GM23338 (cell line): ENCODE data around the gene ATP4B. TPM values are rescaled to one million over a fixed set of nuclear protein-coding genes. Genes with fewer than 3 reads are reported as not detected.

Source experiments
- ATAC-seq: fragments of 200-7000 bp; cut with Tn5 transposase; 3 replicates; pipeline ENCODE4 v1.9.1; 2020
- DNase-seq: peaks from one replicate; pipeline ENCODE4 v3.0.0-alpha.2; 2015; ENCODE audit warnings: low spot score
- H2AFZ ChIP-seq: fragments of 200-600 bp; sonication (generic); 2 replicates; pipeline ENCODE4 v1.8.0; 2016; ENCODE audit warnings: antibody characterized with exemption, mild to moderate bottlenecking, moderate library complexity
- H3F3A ChIP-seq: fragments of 200-600 bp; sonication (generic); replicated peaks from 2 replicates; pipeline ENCODE4 v1.8.0; 2017; ENCODE audit warnings: antibody characterized with exemption, mixed run types, low read depth
- H3K27ac ChIP-seq: fragments of 200-600 bp; sonication (generic); 2 replicates; pipeline ENCODE4 v1.6.1; 2016; ENCODE audit warnings: low read depth
- H3K27me3 ChIP-seq: fragments of 200-600 bp; sonication (generic); 2 replicates; pipeline ENCODE4 v1.8.0; 2016; ENCODE audit warnings: mild to moderate bottlenecking, mixed run types, moderate library complexity; ENCODE audit not compliant: insufficient read depth
- H3K36me3 ChIP-seq: fragments of 200-600 bp; sonication (generic); 2 replicates; pipeline ENCODE4 v1.8.0; 2016; ENCODE audit warnings: mild to moderate bottlenecking; ENCODE audit not compliant: insufficient read depth
- H3K4me1 ChIP-seq: fragments of 200-600 bp; sonication (generic); 2 replicates; pipeline ENCODE4 v1.8.0; 2016; ENCODE audit warnings: mild to moderate bottlenecking, moderate library complexity; ENCODE audit not compliant: insufficient read depth
- H3K4me2 ChIP-seq: fragments of 200-600 bp; sonication (generic); 2 replicates; pipeline ENCODE4 v1.7.1; 2017; ENCODE audit warnings: mixed run types
- H3K4me3 ChIP-seq: fragments of 200-600 bp; sonication (generic); 2 replicates; pipeline ENCODE4 v1.6.1; 2016; ENCODE audit warnings: mixed run types
- H3K79me2 ChIP-seq: fragments of 200-600 bp; sonication (generic); replicated peaks from 2 replicates; pipeline ENCODE4 v1.8.0; 2017; ENCODE audit warnings: mild to moderate bottlenecking; ENCODE audit not compliant: insufficient read depth
- H3K9me2 ChIP-seq: fragments of 200-600 bp; sonication (generic); 2 replicates; pipeline ENCODE4 v1.8.0; 2017; ENCODE audit not compliant: insufficient read depth
- H4K20me1 ChIP-seq: fragments of 200-600 bp; sonication (generic); replicated peaks from 2 replicates; pipeline ENCODE4 v1.8.0; 2017; ENCODE audit warnings: mild to moderate bottlenecking; ENCODE audit not compliant: insufficient read depth
- H3K27ac Mint-ChIP-seq: 2 replicates; pipeline ENCODE4 v1.8.0; 2020; ENCODE audit warnings: inconsistent platforms, mild to moderate bottlenecking, moderate library complexity, mixed read lengths
- H3K27me3 Mint-ChIP-seq: 3 replicates; pipeline ENCODE4 v1.8.0; 2022; ENCODE audit warnings: low read depth, mild to moderate bottlenecking, moderate library complexity, mixed read lengths, inconsistent platforms; ENCODE audit not compliant: insufficient read depth, poor library complexity
- H3K36me3 Mint-ChIP-seq: 3 replicates; pipeline ENCODE4 v1.8.0; 2021; ENCODE audit warnings: low read depth, mild to moderate bottlenecking, inconsistent platforms, moderate library complexity, mixed read lengths
- H3K4me1 Mint-ChIP-seq: 3 replicates; pipeline ENCODE4 v1.8.0; 2020; ENCODE audit warnings: mild to moderate bottlenecking, inconsistent platforms, mixed read lengths
- H3K4me3 Mint-ChIP-seq: 3 replicates; pipeline ENCODE4 v1.8.0; 2021; ENCODE audit warnings: moderate library complexity, mild to moderate bottlenecking, inconsistent platforms, mixed read lengths
- H3K9me3 Mint-ChIP-seq: 3 replicates; pipeline ENCODE4 v1.8.0; 2020; ENCODE audit warnings: moderate library complexity, mild to moderate bottlenecking, inconsistent platforms, mixed read lengths
- CREB1 ChIP-seq: fragments of 250-450 bp; sonication (Bioruptor Pico); IDR thresholded peaks from 2 replicates; pipeline ENCODE4 v1.5.0; 2020; ENCODE audit warnings: low read depth, mild to moderate bottlenecking, moderate library complexity
- CTCF ChIP-seq, 2 experiments: fragments of 200-600 bp in 1 of 2; sonication (generic) in 1 of 2; conservative IDR thresholded peaks; 2 replicates each; pipeline versions ENCODE4 v1.5.1 to v1.6.1; 2016 to 2017; ENCODE audit warnings: antibody characterized with exemption in 2 of 2, low read depth in 2 of 2, mild to moderate bottlenecking in 2 of 2, moderate library complexity in 1 of 2
- ETS1 ChIP-seq: IDR thresholded peaks from 2 replicates; pipeline ENCODE4 v1.6.1; 2016; ENCODE audit warnings: antibody characterized with exemption
- EZH2 ChIP-seq: fragments of 200-600 bp; sonication (generic); IDR thresholded peaks from one replicate; pipeline ENCODE4 v1.8.0; 2017; ENCODE audit warnings: antibody characterized with exemption, mild to moderate bottlenecking, low read depth; ENCODE audit not compliant: unreplicated experiment
- JUNB ChIP-seq: IDR thresholded peaks from one replicate; pipeline ENCODE4 v1.6.1; 2016; ENCODE audit warnings: antibody characterized with exemption; ENCODE audit not compliant: unreplicated experiment
- NANOG ChIP-seq: IDR thresholded peaks from 2 replicates; pipeline ENCODE4 v1.6.1; 2016; ENCODE audit warnings: antibody characterized with exemption, borderline replicate concordance
- POLR2AphosphoS5 ChIP-seq: IDR thresholded peaks from 2 replicates; pipeline ENCODE4 v1.6.1; 2016; ENCODE audit warnings: antibody characterized with exemption, low read depth
- STAT1 ChIP-seq: IDR thresholded peaks from one replicate; pipeline ENCODE4 v1.6.1; 2016; ENCODE audit warnings: antibody characterized with exemption; ENCODE audit not compliant: unreplicated experiment
- ZNF114 ChIP-seq: fragments of 250-450 bp; sonication (Bioruptor Pico); IDR thresholded peaks from 2 replicates; pipeline ENCODE4 v1.5.0; 2020; ENCODE audit warnings: mild to moderate bottlenecking, moderate library complexity
- ZNF331 ChIP-seq: fragments of 250-450 bp; sonication (Bioruptor Pico); IDR thresholded peaks from 2 replicates; pipeline ENCODE4 v1.5.0; 2020; ENCODE audit warnings: low read depth, mild to moderate bottlenecking, moderate library complexity
- polyA plus RNA-seq: library from polyadenylated mRNA; unstranded; fragments of >200 nt; fragmentation: Nextera tagmentation; extraction: Ambion mirVana; gene quantifications from 2 replicates; pipeline ENCODE4 v1.2.1, GENCODE V29; 2016
- total RNA-seq: library from RNA; depleted of rRNA; stranded (reverse); fragments of >200 nt; shearing (Covaris generic); gene quantifications from 2 replicates; pipeline ENCODE4 v1.2.3, GENCODE V29; 2014

Gene ATP4B
- total and polyA plus RNA-seq, 2 experiments from 2014 or later: not detected

GRCh38 chr13:113661509-113661908, 3.5 kb upstream of the ATP4B start (continued):
- no peak for TF ChIP-seq ZNF331 (CRISPR knock-in tag)

- H3K79me2 ChIP-seq: no peaks in the 10 kb centered on the region
- H3K4me2 ChIP-seq: no peak overlapping the region
- H3K27me3 ChIP-seq: no peaks in the 10 kb centered on the region
- H3K27ac ChIP-seq: no peak overlapping the region
- Mint-ChIP-seq H3K27ac (no peak overlapping the region), H3K9me3 (no peaks in the 10 kb centered on the region; the same call in 2 of the 3 replicates), H3K27me3 (peaks cover 4% of the 10 kb centered on the region), H3K4me1 (peaks cover 4% of the 10 kb centered on the region; the same call in 2 of the 3 replicates), H3K4me3 (no peak overlapping the region), H3K36me3 (no peaks in the 10 kb centered on the region)
- no peaks in the 10 kb centered on the region for H3F3A ChIP-seq
- H3K9me2 ChIP-seq: no peaks in the 10 kb centered on the region
- H3K36me3 ChIP-seq: no peaks in the 10 kb centered on the region
- no peaks in the 10 kb centered on the region for H3K4me1 ChIP-seq
- H4K20me1 ChIP-seq: no peaks in the 10 kb centered on the region
- no peak overlapping the region for H3K4me3 ChIP-seq
- TF ChIP-seq STAT1 (no peak), CTCF (conservative IDR thresholded peaks at IDR 0.05; ENCODE audit: low read depth in 2 of 2) (no peak), POLR2AphosphoS5 (no peak), CREB1 (CRISPR knock-in tag) (no peak), EZH2 (no peak)
- ATAC-seq: no peak
- no peak overlapping the region for H2AFZ ChIP-seq
- no peak for DNase-seq
Observed at GRCh38 chr13:113660066-113660465, 2.1 kb upstream of the ATP4B start.

- H3K27ac Mint-ChIP-seq: no peak overlapping the region
- H3K27me3 ChIP-seq: no peaks in the 10 kb centered on the region
Observed at GRCh38 chr13:113659337-113659736, 1.3 kb upstream of the ATP4B start.

More at GRCh38 chr13:113659337-113659736, 1.3 kb upstream of the ATP4B start:
- Histone ChIP-seq H3K4me2 (no peak overlapping the region), H3K4me1 (no peaks in the 10 kb centered on the region), H4K20me1 (no peaks in the 10 kb centered on the region), H3K27ac (no peak overlapping the region), H3K36me3 (no peaks in the 10 kb centered on the region), H3K79me2 (no peaks in the 10 kb centered on the region), H3K4me3 (no peak overlapping the region), H2AFZ (no peak overlapping the region), H3K9me2 (no peaks in the 10 kb centered on the region), H3F3A (no peaks in the 10 kb centered on the region)
- ATAC-seq (no peak), DNase-seq (no peak)
- Mint-ChIP-seq H3K4me1 (no peaks in the 10 kb centered on the region), H3K4me3 (no peak overlapping the region), H3K27me3 (peaks cover 4% of the 10 kb centered on the region), H3K9me3 (no peaks in the 10 kb centered on the region; the same call in 2 of the 3 replicates), H3K36me3 (no peaks in the 10 kb centered on the region)
- TF ChIP-seq ETS1 (no peak), POLR2AphosphoS5 (no peak), STAT1 (no peak), NANOG (no peak), JUNB (no peak), ZNF114 (no peak)
